Measurements from ENCODE around the gene FLT1.

DNA sequence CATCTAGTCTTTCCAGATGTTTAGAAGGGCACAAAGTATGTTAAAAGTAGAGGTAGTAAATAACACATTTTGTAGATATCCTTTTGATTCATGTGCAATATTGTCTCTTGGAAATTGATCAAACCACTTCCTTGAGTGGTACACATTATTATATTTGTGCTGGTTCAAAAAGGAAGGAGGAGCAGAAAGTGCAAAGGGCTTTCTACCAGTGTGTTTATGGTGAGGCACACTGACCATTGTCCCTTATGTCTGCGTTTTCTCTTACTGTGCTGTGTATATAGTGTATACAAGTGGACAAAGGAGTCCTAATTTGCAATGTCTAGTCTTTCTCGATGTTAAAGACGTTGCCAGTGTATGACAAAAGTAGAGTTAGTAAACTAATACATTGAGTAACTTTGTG, 41.4 kb upstream of the FLT1 start:
- TF ChIP-seq SIN3A (IDR thresholded peaks at IDR 0.05; ENCODE audit: borderline replicate concordance, insufficient read depth, low read length) (no peak), POLR2AphosphoS5 (IDR thresholded peaks at IDR 0.05; ENCODE audit: low read depth, low read length) (no peak), TAF1 (IDR thresholded peaks at IDR 0.05; ENCODE audit: borderline replicate concordance, insufficient read depth, low read length) (no peak), FOXP2 (optimal IDR thresholded peaks at IDR 0.05; ENCODE audit: borderline replicate concordance, extremely low read depth, extremely low read length, insufficient read depth) (no peak)
- TF ChIP-seq, protein P1, sequence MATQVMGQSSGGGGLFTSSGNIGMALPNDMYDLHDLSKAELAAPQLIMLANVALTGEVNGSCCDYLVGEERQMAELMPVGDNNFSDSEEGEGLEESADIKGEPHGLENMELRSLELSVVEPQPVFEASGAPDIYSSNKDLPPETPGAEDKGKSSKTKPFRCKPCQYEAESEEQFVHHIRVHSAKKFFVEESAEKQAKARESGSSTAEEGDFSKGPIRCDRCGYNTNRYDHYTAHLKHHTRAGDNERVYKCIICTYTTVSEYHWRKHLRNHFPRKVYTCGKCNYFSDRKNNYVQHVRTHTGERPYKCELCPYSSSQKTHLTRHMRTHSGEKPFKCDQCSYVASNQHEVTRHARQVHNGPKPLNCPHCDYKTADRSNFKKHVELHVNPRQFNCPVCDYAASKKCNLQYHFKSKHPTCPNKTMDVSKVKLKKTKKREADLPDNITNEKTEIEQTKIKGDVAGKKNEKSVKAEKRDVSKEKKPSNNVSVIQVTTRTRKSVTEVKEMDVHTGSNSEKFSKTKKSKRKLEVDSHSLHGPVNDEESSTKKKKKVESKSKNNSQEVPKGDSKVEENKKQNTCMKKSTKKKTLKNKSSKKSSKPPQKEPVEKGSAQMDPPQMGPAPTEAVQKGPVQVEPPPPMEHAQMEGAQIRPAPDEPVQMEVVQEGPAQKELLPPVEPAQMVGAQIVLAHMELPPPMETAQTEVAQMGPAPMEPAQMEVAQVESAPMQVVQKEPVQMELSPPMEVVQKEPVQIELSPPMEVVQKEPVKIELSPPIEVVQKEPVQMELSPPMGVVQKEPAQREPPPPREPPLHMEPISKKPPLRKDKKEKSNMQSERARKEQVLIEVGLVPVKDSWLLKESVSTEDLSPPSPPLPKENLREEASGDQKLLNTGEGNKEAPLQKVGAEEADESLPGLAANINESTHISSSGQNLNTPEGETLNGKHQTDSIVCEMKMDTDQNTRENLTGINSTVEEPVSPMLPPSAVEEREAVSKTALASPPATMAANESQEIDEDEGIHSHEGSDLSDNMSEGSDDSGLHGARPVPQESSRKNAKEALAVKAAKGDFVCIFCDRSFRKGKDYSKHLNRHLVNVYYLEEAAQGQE (IDR thresholded peaks at IDR 0.05; ENCODE audit: insufficient read depth in 1 of 2, low read depth in 2 of 2, low read length in 2 of 2) = no peak
